OCI-LY1 (cell line): ENCODE data around the gene EFEMP2.
A peak's percentile ranks its signal among the peaks of the same experiment; 100 is the strongest.

ENCODE experiments used
- H2AFZ ChIP-seq: fragments of 200-600 bp; sonication (generic), shearing (Covaris generic); 2 replicates; pipeline ENCODE4 v1.6.0; 2014; ENCODE audit warnings: antibody characterized with exemption, mild to moderate bottlenecking, low read length
- H3F3A ChIP-seq: fragments of 200-600 bp; sonication (generic), shearing (Covaris generic); 2 replicates; pipeline ENCODE4 v1.6.0; 2014; ENCODE audit warnings: mild to moderate bottlenecking, antibody characterized with exemption, low read length, moderate library complexity; ENCODE audit not compliant: insufficient read depth
- H3K27ac ChIP-seq: fragments of 200-600 bp; sonication (generic); 2 replicates; pipeline ENCODE4 v1.5.1; 2014; ENCODE audit warnings: low read length, mixed run types, mild to moderate bottlenecking, low read depth; ENCODE audit not compliant: poor library complexity, severe bottlenecking
- H3K27me3 ChIP-seq: fragments of 200-600 bp; sonication (generic); 2 replicates; pipeline ENCODE4 v1.6.0; 2014; ENCODE audit warnings: antibody characterized with exemption, mild to moderate bottlenecking, low read length, moderate library complexity; ENCODE audit not compliant: insufficient read depth
- H3K36me3 ChIP-seq: fragments of 200-600 bp; sonication (generic); 2 replicates; pipeline ENCODE4 v1.6.1; 2014; ENCODE audit warnings: mild to moderate bottlenecking, antibody characterized with exemption, low read length, moderate library complexity, mixed read lengths; ENCODE audit not compliant: insufficient read depth
- H3K4me1 ChIP-seq: fragments of 200-600 bp; sonication (generic); 2 replicates; pipeline ENCODE4 v1.5.1; 2014; ENCODE audit warnings: mild to moderate bottlenecking, low read length, moderate library complexity; ENCODE audit not compliant: insufficient read depth, severe bottlenecking
- H3K4me2 ChIP-seq: fragments of 200-600 bp; sonication (generic), shearing (Covaris generic); 2 replicates; pipeline ENCODE4 v1.6.1; 2014; ENCODE audit warnings: low read length
- H3K4me3 ChIP-seq: fragments of 200-600 bp; sonication (generic); 2 replicates; pipeline ENCODE4 v1.5.1; 2014; ENCODE audit warnings: low read length, low read depth, mild to moderate bottlenecking, mixed read lengths; ENCODE audit not compliant: poor library complexity, severe bottlenecking
- H3K79me2 ChIP-seq: fragments of 200-600 bp; shearing (Covaris generic); 2 replicates; pipeline ENCODE4 v1.6.1; 2016; ENCODE audit warnings: mixed run types, low read length, mixed read lengths; ENCODE audit not compliant: insufficient read depth
- H3K9ac ChIP-seq: fragments of 200-600 bp; sonication (generic), shearing (Covaris generic); 2 replicates; pipeline ENCODE4 v1.6.1; 2014; ENCODE audit warnings: mild to moderate bottlenecking, low read length, mixed read lengths
- H3K9me2 ChIP-seq: fragments of 200-600 bp; sonication (generic), shearing (Covaris generic); 2 replicates; pipeline ENCODE4 v1.6.1; 2014; ENCODE audit warnings: low read depth, mild to moderate bottlenecking, low read length, mixed read lengths
- H3K9me3 ChIP-seq: fragments of 200-600 bp; shearing (Covaris generic); 2 replicates; pipeline ENCODE4 v1.6.1; 2014; ENCODE audit warnings: low read length, mixed read lengths
- H4K20me1 ChIP-seq: fragments of 200-600 bp; sonication (generic), shearing (Covaris generic); 2 replicates; pipeline ENCODE4 v1.6.0; 2016; ENCODE audit warnings: mild to moderate bottlenecking, low read length; ENCODE audit not compliant: insufficient read depth
- CTCF ChIP-seq: fragments of 200-600 bp; sonication (generic), shearing (Covaris generic); IDR thresholded peaks from 2 replicates; pipeline ENCODE4 v1.5.1; 2017; ENCODE audit warnings: mild to moderate bottlenecking, antibody characterized with exemption, low read length, moderate library complexity, mixed read lengths
- EZH2 ChIP-seq: fragments of 200-600 bp; sonication (generic), shearing (Covaris generic); IDR thresholded peaks from 2 replicates; pipeline ENCODE4 v1.8.0; 2017; ENCODE audit warnings: borderline replicate concordance, mixed run types, mild to moderate bottlenecking, antibody characterized with exemption, low read length, moderate library complexity, mixed read lengths

Gene EFEMP2

GRCh38 chr11:65852508-65853245 is 19.9 kb downstream of the EFEMP2 start:
- H2AFZ ChIP-seq = no peak overlapping the region
- H3K27me3 ChIP-seq = no peaks in the 10 kb centered on the region
- no peak overlapping the region for H3K4me3 ChIP-seq
- H3K79me2 ChIP-seq = peaks cover 17% of the 10 kb centered on the region
- no peak for TF ChIP-seq CTCF
- TF ChIP-seq EZH2 = no peak
- peaks cover 8% of the 10 kb centered on the region for H3K4me1 ChIP-seq
- no peak overlapping the region for H3K9ac ChIP-seq
- no peak overlapping the region for H3K27ac ChIP-seq
- no peaks in the 10 kb centered on the region for H3K9me3 ChIP-seq
- peaks cover 67% of the 10 kb centered on the region for H3K36me3 ChIP-seq
- H3K4me2 ChIP-seq = no peak overlapping the region
- H3K9me2 ChIP-seq = no peaks in the 10 kb centered on the region
- no peaks in the 10 kb centered on the region for H3F3A ChIP-seq
- peaks cover 5% of the 10 kb centered on the region; the same call in 1 of the 2 replicates for H4K20me1 ChIP-seq

DNA sequence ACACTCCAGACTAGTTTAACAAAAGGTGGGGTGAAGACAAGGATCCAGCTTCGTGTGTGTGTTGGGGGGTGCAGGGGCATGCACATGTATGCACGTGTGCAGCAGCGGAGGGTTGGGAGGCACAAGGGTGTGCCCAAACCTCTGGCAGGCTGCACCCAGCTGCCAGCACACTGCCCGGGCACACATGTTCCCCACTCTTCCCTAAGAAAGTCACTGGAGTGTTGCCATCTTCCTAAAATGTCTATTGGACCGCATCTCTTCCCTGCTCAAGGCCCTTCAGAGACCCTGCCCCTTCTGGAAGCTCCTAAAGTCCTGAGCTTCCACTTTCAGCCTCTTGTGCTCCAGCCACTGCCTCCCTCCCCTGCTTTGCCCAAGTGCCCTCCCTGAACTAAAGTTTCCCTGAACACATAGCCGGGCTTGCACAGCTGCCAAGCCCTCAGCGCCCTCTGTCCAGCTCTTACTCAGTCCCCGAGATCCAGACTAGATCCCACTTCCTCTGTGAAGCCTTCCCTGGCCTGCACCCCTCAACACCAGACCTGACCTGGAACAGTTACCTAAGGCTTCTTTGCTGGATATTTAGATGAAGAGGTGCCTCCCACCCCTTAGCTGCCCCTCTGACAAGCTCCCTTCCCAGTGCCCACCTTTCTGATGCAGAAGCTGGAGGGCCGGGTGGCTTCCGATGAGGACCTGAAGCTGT is 20.6 kb downstream of the EFEMP2 start:
- no peak overlapping the region for H3K4me2 ChIP-seq
- H3K27me3 ChIP-seq = no peaks in the 10 kb centered on the region
- no peaks in the 10 kb centered on the region for H3K9me3 ChIP-seq
- H3K27ac ChIP-seq = no peak overlapping the region
- peaks cover 11% of the 10 kb centered on the region for H3K79me2 ChIP-seq
- H4K20me1 ChIP-seq = peaks cover 5% of the 10 kb centered on the region; the same call in 1 of the 2 replicates
- H3K36me3 ChIP-seq = peaks cover 61% of the 10 kb centered on the region
- H3F3A ChIP-seq = no peaks in the 10 kb centered on the region
- H3K9ac ChIP-seq = no peak overlapping the region
- no peak overlapping the region for H2AFZ ChIP-seq
- H3K9me2 ChIP-seq = no peaks in the 10 kb centered on the region
- no peak for TF ChIP-seq EZH2
- TF ChIP-seq CTCF = no peak
- H3K4me3 ChIP-seq = no peak overlapping the region
- H3K4me1 ChIP-seq = peaks cover 8% of the 10 kb centered on the region

- Histone ChIP-seq H3K9me2 (no peaks in the 10 kb centered on the region), H3K4me3 (no peak overlapping the region), H3K4me1 (peaks cover 1% of the 10 kb centered on the region), H3K4me2 (no peak overlapping the region), H3K9me3 (no peaks in the 10 kb centered on the region), H3K9ac (no peak overlapping the region), H3F3A (no peaks in the 10 kb centered on the region), H2AFZ (no peak overlapping the region), H3K79me2 (peaks cover 3% of the 10 kb centered on the region), H3K27ac (no peak overlapping the region), H3K36me3 (peaks cover 52% of the 10 kb centered on the region), H4K20me1 (no peaks in the 10 kb centered on the region; the same call in 1 of the 2 replicates), H3K27me3 (no peaks in the 10 kb centered on the region)
- TF ChIP-seq CTCF (peak; percentile 66), EZH2 (no peak)
Measured at GRCh38 chr11:65851083-65851579, 21.5 kb downstream of the EFEMP2 start.
